ENCODE results near the gene TSPO. TPM values are rescaled to one million over a fixed set of nuclear protein-coding genes. Genes with fewer than 3 reads are reported as not detected.

TSPO gene
- total RNA-seq, 1 experiment from 2014 or later = 308 TPM

GRCh38 chr22:43113526-43114251 lies 37.7 kb upstream of the TSPO start:
- no TSS peak for BruUV-seq (replicated peaks)
- CTCF ChIA-PET = interaction anchor here (0.7 to 0.9 kb wide), 3 partner anchors 20 to 401 kb away, joined by 3 read pairs; no protein-coding TSS in a partner anchor
- no peak for TF ChIP-seq CTCF (IDR thresholded peaks at IDR 0.05; ENCODE audit: unreplicated experiment)
- Mint-ChIP-seq H3K27me3 (ENCODE audit: insufficient read depth, unreplicated experiment) (no peaks in the 10 kb centered on the region), H3K36me3 (ENCODE audit: insufficient read depth, unreplicated experiment) (peaks cover 12% of the 10 kb centered on the region), H3K4me1 (ENCODE audit: insufficient read depth, unreplicated experiment) (no peaks in the 10 kb centered on the region), H3K9me3 (ENCODE audit: unreplicated experiment) (no peaks in the 10 kb centered on the region), H3K4me3 (ENCODE audit: unreplicated experiment) (no peak overlapping the region), H3K27ac (ENCODE audit: low read depth, unreplicated experiment) (no peak overlapping the region)
- intact Hi-C loops (cut with micrococcal nuclease) = loop anchor here (5.0 kb wide), 1 partner anchor 39 kb away; the partner anchor contains the start of gene TSPO
- POLR2A ChIA-PET = interaction anchor here (0.6 kb wide), 1 partner anchor 1070 kb away, joined by 4 read pairs; no protein-coding TSS in a partner anchor
- DNase-seq (ENCODE audit: unreplicated experiment) = no peak

- no peaks in the 10 kb centered on the region for H3K27me3 Mint-ChIP-seq (ENCODE audit: insufficient read depth, unreplicated experiment)
- DNase-seq (ENCODE audit: unreplicated experiment) = no peak
- H3K36me3 Mint-ChIP-seq (ENCODE audit: insufficient read depth, unreplicated experiment) = peaks cover 12% of the 10 kb centered on the region
- H3K9me3 Mint-ChIP-seq (ENCODE audit: unreplicated experiment) = no peaks in the 10 kb centered on the region
- no peak overlapping the region for H3K27ac Mint-ChIP-seq (ENCODE audit: low read depth, unreplicated experiment)
- no TSS peak for BruUV-seq (replicated peaks)
- ChIA-PET POLR2A (no interaction called here), CTCF (no interaction called here)
- intact Hi-C loops (cut with micrococcal nuclease) = loop anchor here (5.0 kb wide), 1 partner anchor 37 kb away; the partner anchor contains the start of gene TSPO
- no peaks in the 10 kb centered on the region for H3K4me1 Mint-ChIP-seq (ENCODE audit: insufficient read depth, unreplicated experiment)
- H3K4me3 Mint-ChIP-seq (ENCODE audit: unreplicated experiment) = no peak overlapping the region
- TF ChIP-seq CTCF (IDR thresholded peaks at IDR 0.05; ENCODE audit: unreplicated experiment) = no peak
These were observed 36.4 kb upstream of the TSPO start for GRCh38 chr22:43114958-43115357.

GRCh38 chr22:43116932-43117331 lies 34.4 kb upstream of the TSPO start:
- Mint-ChIP-seq H3K27ac (ENCODE audit: low read depth, unreplicated experiment) (no peak overlapping the region), H3K9me3 (ENCODE audit: unreplicated experiment) (no peaks in the 10 kb centered on the region), H3K4me1 (ENCODE audit: insufficient read depth, unreplicated experiment) (no peaks in the 10 kb centered on the region), H3K27me3 (ENCODE audit: insufficient read depth, unreplicated experiment) (no peaks in the 10 kb centered on the region), H3K36me3 (ENCODE audit: insufficient read depth, unreplicated experiment) (peaks cover 12% of the 10 kb centered on the region), H3K4me3 (ENCODE audit: unreplicated experiment) (no peak overlapping the region)
- BruUV-seq (replicated peaks) = no TSS peak
- ChIA-PET CTCF (interaction anchor here (0.6 to 0.8 kb wide), 3 partner anchors 16 to 243 kb away, joined by 3 to 4 read pairs (median 4); no protein-coding TSS in a partner anchor), POLR2A (interaction anchor here (1.3 kb wide), 1 partner anchor 11 kb away, joined by 8 read pairs; no protein-coding TSS in a partner anchor)
- no peak for DNase-seq (ENCODE audit: unreplicated experiment)
- no peak for TF ChIP-seq CTCF (IDR thresholded peaks at IDR 0.05; ENCODE audit: unreplicated experiment)
- intact Hi-C loops (cut with micrococcal nuclease) = no loop called here

GRCh38 chr22:43118024-43118849 lies 33.1 kb upstream of the TSPO start:
- POLR2A ChIA-PET = interaction anchor here (0.6 to 1.3 kb wide), 3 partner anchors 9 to 28 kb away, joined by 3 to 8 read pairs (median 3); no protein-coding TSS in a partner anchor
- DNase-seq (ENCODE audit: unreplicated experiment) = no peak

More at GRCh38 chr22:43118024-43118849, 33.1 kb upstream of the TSPO start:
- H3K4me1 Mint-ChIP-seq (ENCODE audit: insufficient read depth, unreplicated experiment) = no peaks in the 10 kb centered on the region
- no peak for TF ChIP-seq CTCF (IDR thresholded peaks at IDR 0.05; ENCODE audit: unreplicated experiment)
- H3K27ac Mint-ChIP-seq (ENCODE audit: low read depth, unreplicated experiment) = no peak overlapping the region
- BruUV-seq (replicated peaks) = no TSS peak
- intact Hi-C loops (cut with micrococcal nuclease) = no loop called here
- no peaks in the 10 kb centered on the region for H3K27me3 Mint-ChIP-seq (ENCODE audit: insufficient read depth, unreplicated experiment)
- H3K4me3 Mint-ChIP-seq (ENCODE audit: unreplicated experiment) = no peak overlapping the region
- H3K36me3 Mint-ChIP-seq (ENCODE audit: insufficient read depth, unreplicated experiment) = peaks cover 12% of the 10 kb centered on the region
- CTCF ChIA-PET = interaction anchor here (0.6 kb wide), 1 partner anchor 235 kb away, joined by 3 read pairs; no protein-coding TSS in a partner anchor
- no peaks in the 10 kb centered on the region for H3K9me3 Mint-ChIP-seq (ENCODE audit: unreplicated experiment)

Data from MCF 10A (cell line).